MCF 10A (cell line): ENCODE results near the gene IFI27. TPM values are rescaled to one million over a fixed set of nuclear protein-coding genes. Genes with fewer than 3 reads are reported as not detected.

Experiments
- BruUV-seq: library from RNA; stranded (reverse); fragments of 400-500 nt; replicated peaks from 2 replicates; lab custom pipeline; 2021; lab: Mats Ljungman, UMichigan
- CTCF ChIA-PET: fragments of 300-600 bp; sonication (Branson Sonifier 250); formaldehyde crosslinking; extraction: SDS; loops from one replicate; lab custom pipeline; 2021; ENCODE audit warnings: antibody characterized with exemption, inconsistent platforms; lab: Yijun Ruan, JAX
- POLR2A ChIA-PET: fragments of 300-600, 350-650 bp; sonication (Branson Sonifier 250); formaldehyde crosslinking; extraction: SDS; loops from one replicate; lab custom pipeline; 2020; ENCODE audit warnings: antibody characterized with exemption, inconsistent platforms; lab: Yijun Ruan, JAX
- DNase-seq: peaks from one replicate; pipeline ENCODE4 v3.0.0-alpha.2; 2018; ENCODE audit not compliant: unreplicated experiment
- H3K27ac Mint-ChIP-seq: one replicate; pipeline ENCODE4 v1.8.0; 2022; ENCODE audit warnings: mild to moderate bottlenecking, low read depth, mixed read lengths; ENCODE audit not compliant: unreplicated experiment
- H3K27me3 Mint-ChIP-seq: one replicate; pipeline ENCODE4 v1.8.0; 2022; ENCODE audit warnings: mixed read lengths; ENCODE audit not compliant: insufficient read depth, unreplicated experiment
- H3K36me3 Mint-ChIP-seq: one replicate; pipeline ENCODE4 v1.8.0; 2022; ENCODE audit warnings: mild to moderate bottlenecking, moderate library complexity, mixed read lengths; ENCODE audit not compliant: insufficient read depth, unreplicated experiment
- H3K4me1 Mint-ChIP-seq: one replicate; pipeline ENCODE4 v1.8.0; 2022; ENCODE audit warnings: mixed read lengths; ENCODE audit not compliant: insufficient read depth, unreplicated experiment
- H3K4me3 Mint-ChIP-seq: one replicate; pipeline ENCODE4 v1.8.0; 2022; ENCODE audit warnings: mild to moderate bottlenecking, moderate library complexity, mixed read lengths; ENCODE audit not compliant: unreplicated experiment
- H3K9me3 Mint-ChIP-seq: one replicate; pipeline ENCODE4 v1.8.0; 2022; ENCODE audit warnings: mixed read lengths; ENCODE audit not compliant: unreplicated experiment
- intact Hi-C: fragments of 100-400 bp; cut with micrococcal nuclease; formaldehyde crosslinking; loops from 2 replicates; pipeline ENCODE4 v1.14.1; 2022
- total RNA-seq: library from RNA; stranded (reverse); gene quantifications from 2 replicates; pipeline ENCODE4 v1.2.3, GENCODE V29; 2022
- TF ChIP-seq, protein P1 (sequence below): fragments of 200-600 bp; IDR thresholded peaks from one replicate; pipeline ENCODE4 v1.8.0; 2022; ENCODE audit warnings: antibody characterized with exemption, mild to moderate bottlenecking; ENCODE audit not compliant: unreplicated experiment

The IFI27 gene
- total RNA-seq, 1 experiment from 2014 or later, result 0.63 TPM

DNA sequence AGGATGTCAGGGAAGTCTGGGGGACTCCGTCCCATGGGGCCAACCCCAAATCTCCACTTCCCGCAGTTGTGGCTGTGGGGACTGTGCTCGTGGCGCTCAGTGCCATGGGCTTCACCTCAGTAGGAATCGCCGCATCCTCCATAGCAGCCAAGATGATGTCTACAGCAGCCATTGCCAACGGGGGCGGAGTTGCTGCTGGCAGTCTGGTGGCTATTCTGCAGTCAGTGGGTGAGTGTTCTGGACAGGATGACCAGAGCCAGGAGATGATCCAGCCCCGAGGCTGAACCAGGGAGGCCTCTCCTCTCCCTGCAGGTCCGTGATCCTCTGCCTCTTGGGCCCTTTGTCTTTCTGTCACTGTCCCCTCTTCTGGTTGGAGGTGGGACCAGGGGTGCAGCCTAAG lies 8.8 kb upstream of the IFI27 start:
- DNase-seq, result no peak
- TF ChIP-seq, protein P1, sequence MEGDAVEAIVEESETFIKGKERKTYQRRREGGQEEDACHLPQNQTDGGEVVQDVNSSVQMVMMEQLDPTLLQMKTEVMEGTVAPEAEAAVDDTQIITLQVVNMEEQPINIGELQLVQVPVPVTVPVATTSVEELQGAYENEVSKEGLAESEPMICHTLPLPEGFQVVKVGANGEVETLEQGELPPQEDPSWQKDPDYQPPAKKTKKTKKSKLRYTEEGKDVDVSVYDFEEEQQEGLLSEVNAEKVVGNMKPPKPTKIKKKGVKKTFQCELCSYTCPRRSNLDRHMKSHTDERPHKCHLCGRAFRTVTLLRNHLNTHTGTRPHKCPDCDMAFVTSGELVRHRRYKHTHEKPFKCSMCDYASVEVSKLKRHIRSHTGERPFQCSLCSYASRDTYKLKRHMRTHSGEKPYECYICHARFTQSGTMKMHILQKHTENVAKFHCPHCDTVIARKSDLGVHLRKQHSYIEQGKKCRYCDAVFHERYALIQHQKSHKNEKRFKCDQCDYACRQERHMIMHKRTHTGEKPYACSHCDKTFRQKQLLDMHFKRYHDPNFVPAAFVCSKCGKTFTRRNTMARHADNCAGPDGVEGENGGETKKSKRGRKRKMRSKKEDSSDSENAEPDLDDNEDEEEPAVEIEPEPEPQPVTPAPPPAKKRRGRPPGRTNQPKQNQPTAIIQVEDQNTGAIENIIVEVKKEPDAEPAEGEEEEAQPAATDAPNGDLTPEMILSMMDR, result no peak
- Mint-ChIP-seq H3K9me3 (no peaks in the 10 kb centered on the region), H3K27ac (no peak overlapping the region), H3K27me3 (no peaks in the 10 kb centered on the region), H3K4me1 (no peaks in the 10 kb centered on the region), H3K4me3 (no peak overlapping the region), H3K36me3 (no peaks in the 10 kb centered on the region)
- CTCF ChIA-PET, result no interaction called here
- no TSS peak for BruUV-seq
- intact Hi-C loops, result no loop called here
- POLR2A ChIA-PET, result interaction anchor here (1.4 kb wide), 1 partner anchor 10 kb away, joined by 3 read pairs; no protein-coding TSS in a partner anchor

DNA sequence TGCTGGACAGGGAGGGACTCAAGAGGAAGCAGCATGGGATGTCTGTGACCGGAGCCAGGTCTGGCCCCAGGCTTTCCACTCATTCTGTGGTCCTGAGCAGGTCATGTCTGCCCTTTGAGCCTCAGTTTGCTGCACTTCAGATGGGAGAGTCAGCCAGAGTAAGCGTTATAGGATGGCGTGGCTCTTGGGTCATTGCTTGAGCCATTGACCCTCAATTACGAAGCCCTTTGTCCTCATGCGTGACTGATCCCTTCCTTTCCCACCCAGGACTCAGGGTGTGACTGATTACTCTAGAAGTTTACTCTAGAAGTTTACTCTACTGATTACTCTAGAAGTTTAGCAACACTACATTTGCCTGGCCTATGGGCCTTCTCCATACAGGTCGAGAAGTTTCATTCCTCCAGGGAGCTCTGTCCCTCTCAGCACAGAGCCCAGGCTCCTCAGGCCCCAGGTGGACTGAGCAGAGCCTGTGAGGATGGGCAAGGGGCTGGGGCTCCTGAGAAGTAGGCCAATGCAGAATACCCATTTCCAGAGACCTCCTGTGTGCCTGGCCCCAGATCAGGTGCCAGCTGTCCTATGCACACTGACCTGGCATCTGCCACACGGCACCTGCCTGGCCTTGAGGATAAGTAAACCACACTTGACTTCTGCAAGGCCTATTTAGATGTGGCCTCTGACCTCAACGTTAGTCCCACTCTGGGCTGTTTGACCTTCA lies 7.6 kb upstream of the IFI27 start:
- Mint-ChIP-seq H3K27ac (no peak overlapping the region), H3K4me1 (no peaks in the 10 kb centered on the region), H3K9me3 (no peaks in the 10 kb centered on the region), H3K36me3 (no peaks in the 10 kb centered on the region), H3K27me3 (no peaks in the 10 kb centered on the region), H3K4me3 (no peak overlapping the region)
- TF ChIP-seq, protein P1, result no peak
- POLR2A ChIA-PET, result no interaction called here
- intact Hi-C loops, result no loop called here
- no TSS peak for BruUV-seq
- CTCF ChIA-PET, result interaction anchor here (1.0 kb wide), 1 partner anchor 67 kb away, joined by 3 read pairs; no protein-coding TSS in a partner anchor
- no peak for DNase-seq

DNA sequence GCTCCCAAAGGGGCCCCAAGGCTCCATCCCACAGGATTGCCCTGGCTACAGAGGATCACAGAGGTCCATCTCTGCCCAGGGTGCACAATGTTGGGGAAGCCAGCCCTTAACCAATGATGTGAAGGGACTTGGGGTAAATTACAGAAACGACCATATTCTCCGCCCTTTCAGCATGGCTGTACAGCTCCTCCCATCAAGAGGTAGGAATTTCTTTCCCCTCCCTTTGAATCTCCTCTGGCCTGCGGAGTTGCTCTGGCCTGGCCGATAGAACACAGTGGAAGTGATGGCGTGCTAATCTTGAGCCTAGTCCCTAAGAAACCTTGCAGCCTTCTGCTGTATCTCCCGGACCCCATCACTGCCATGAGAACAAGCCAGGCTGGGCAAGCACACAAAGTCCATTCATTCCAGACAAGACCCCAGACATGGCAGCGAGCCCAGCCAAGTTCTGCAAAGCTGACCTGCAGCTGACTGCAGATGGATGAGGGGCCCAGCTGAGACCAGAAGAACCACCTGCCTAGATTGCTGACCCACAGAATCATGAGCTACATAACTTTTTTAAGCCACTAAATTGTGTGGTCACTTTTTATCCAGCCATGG lies 6.9 kb upstream of the IFI27 start:
- intact Hi-C loops, result no loop called here
- CTCF ChIA-PET, result interaction anchor here (0.7 to 1.0 kb wide), 2 partner anchors 29 to 68 kb away, joined by 3 read pairs; no protein-coding TSS in a partner anchor
- TF ChIP-seq, protein P1, result no peak
- Mint-ChIP-seq H3K36me3 (no peaks in the 10 kb centered on the region), H3K9me3 (no peaks in the 10 kb centered on the region), H3K27ac (no peak overlapping the region), H3K4me3 (no peak overlapping the region), H3K27me3 (no peaks in the 10 kb centered on the region), H3K4me1 (no peaks in the 10 kb centered on the region)
- BruUV-seq, result no TSS peak
- no peak for DNase-seq
- POLR2A ChIA-PET, result no interaction called here

DNA sequence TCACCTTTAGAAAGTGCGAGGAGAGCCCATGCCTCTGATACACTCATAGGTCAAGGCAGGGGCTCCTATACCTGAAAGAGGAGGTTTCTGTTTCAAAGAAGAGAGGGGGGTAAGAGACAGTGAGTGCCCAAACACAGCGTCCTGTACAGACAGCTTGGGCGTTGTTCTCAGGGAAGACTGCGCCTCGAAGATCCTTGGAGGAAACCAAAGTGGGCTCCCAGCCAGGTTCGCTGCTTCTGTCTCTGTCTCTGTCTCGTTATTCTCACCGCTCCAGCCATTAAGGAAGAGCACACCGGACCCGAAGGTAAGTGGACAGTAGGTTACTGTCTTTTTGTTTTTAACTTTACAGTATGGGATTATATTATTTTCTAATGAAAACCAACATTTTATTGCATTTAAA lies 5.8 kb upstream of the IFI27 start:
- TF ChIP-seq, protein P1, result no peak
- DNase-seq, result no peak
- BruUV-seq, result no TSS peak
- Mint-ChIP-seq H3K4me1 (peaks cover under 1% of the 10 kb centered on the region), H3K27ac (no peak overlapping the region), H3K9me3 (no peaks in the 10 kb centered on the region), H3K27me3 (no peaks in the 10 kb centered on the region), H3K4me3 (no peak overlapping the region), H3K36me3 (no peaks in the 10 kb centered on the region)
- CTCF ChIA-PET, result interaction anchor here (1.2 kb wide), 1 partner anchor 20 kb away, joined by 3 read pairs; no protein-coding TSS in a partner anchor
- POLR2A ChIA-PET, result no interaction called here
- intact Hi-C loops, result no loop called here
